Measurements from ENCODE around the gene CFAP57.

Gene CFAP57

GRCh38 chr1:43256675-43257570, 84.8 kb downstream of the CFAP57 start:
- no peak for DNase-seq

- no peak for DNase-seq
Measured at GRCh38 chr1:43258370-43258769, 86.2 kb downstream of the CFAP57 start.

GRCh38 chr1:43265431-43265830, 93.3 kb downstream of the CFAP57 start:
- DNase-seq: no peak

- no peak for DNase-seq
Measured at GRCh38 chr1:43266881-43267280, 94.8 kb downstream of the CFAP57 start.

GRCh38 chr1:43267291-43267805, 95.2 kb downstream of the CFAP57 start:
- DNase-seq: no peak

GRCh38 chr1:43267818-43268425, 95.8 kb downstream of the CFAP57 start:
- DNase-seq: no peak

GRCh38 chr1:43269627-43270375, 97.7 kb downstream of the CFAP57 start, which contains the start of gene TMEM125:
TMEM125 (plus strand) TSS chr1:43269983; CDS start chr1:43272723, 2,740 bp downstream.
- DNase-seq: no peak

- DNase-seq: no peak
Measured at GRCh38 chr1:43270421-43271095, 98.4 kb downstream of the CFAP57 start.

- DNase-seq: no peak
Measured at GRCh38 chr1:43271186-43272118, 99.3 kb downstream of the CFAP57 start.

- DNase-seq: no peak
Measured at GRCh38 chr1:43272161-43272560, 100.0 kb downstream of the CFAP57 start.

- no peak for DNase-seq
Measured at GRCh38 chr1:43272576-43273571, 100.7 kb downstream of the CFAP57 start.

- DNase-seq: no peak
Measured at GRCh38 chr1:43273708-43274107, 101.6 kb downstream of the CFAP57 start.

- DNase-seq: no peak
Measured at GRCh38 chr1:43274125-43274803, 102.1 kb downstream of the CFAP57 start.

- no peak for DNase-seq
Measured at GRCh38 chr1:43274804-43275180, 102.7 kb downstream of the CFAP57 start.

- DNase-seq: no peak
Measured at GRCh38 chr1:43275826-43276620, 103.9 kb downstream of the CFAP57 start.

- DNase-seq: no peak
Measured at GRCh38 chr1:43276673-43277072, 104.5 kb downstream of the CFAP57 start.

- DNase-seq: no peak
Measured at GRCh38 chr1:43277116-43277876, 105.2 kb downstream of the CFAP57 start.

GRCh38 chr1:43279161-43279560, 107.0 kb downstream of the CFAP57 start:
- no peak for DNase-seq

Measured in kidney glomerular epithelial cell (primary cell).